GM11168 (cell line): ENCODE data around the gene CPLX1.
"Not testable (repeated sequence)": the region's sequence is repeated elsewhere in the genome, so short reads cannot be mapped to it uniquely, and the experiment has no call there.

Experiments
- in situ Hi-C: fragments of 300-500 bp; cut with MboI; formaldehyde crosslinking; loops from one replicate; pipeline ENCODE4 v1.12.0; 2022; ENCODE audit warnings: low sequenced_read_pairs; ENCODE audit not compliant: unreplicated experiment

Gene CPLX1

GRCh38 chr4:742742-743311, 83.1 kb downstream of the CPLX1 start:
- in situ Hi-C loops, result no loop called here

- in situ Hi-C loops, result no loop called here
These were observed 83.7 kb downstream of the CPLX1 start for GRCh38 chr4:742096-742741.

GRCh38 chr4:740656-741282, 85.2 kb downstream of the CPLX1 start:
- in situ Hi-C loops, result no loop called here

- in situ Hi-C loops, result no loop called here
These were observed 85.9 kb downstream of the CPLX1 start for GRCh38 chr4:740011-740410.

GRCh38 chr4:739569-739968, 86.4 kb downstream of the CPLX1 start:
- in situ Hi-C loops, result no loop called here

- in situ Hi-C loops, result no loop called here
These were observed 87.1 kb downstream of the CPLX1 start for GRCh38 chr4:738781-739280.

- in situ Hi-C loops, result not testable (repeated sequence)
These were observed 89.4 kb downstream of the CPLX1 start for GRCh38 chr4:736561-736960.

GRCh38 chr4:735583-735982, 90.3 kb downstream of the CPLX1 start:
- in situ Hi-C loops, result no loop called here
